Ishikawa (cell line): Measurements from ENCODE around the gene ATP8A2.

Experiments used
- CEBPB ChIP-seq: IDR thresholded peaks from 2 replicates; pipeline ENCODE4 v1.6.1; 2012
- RAD21 ChIP-seq: IDR thresholded peaks from 2 replicates; pipeline ENCODE4 v1.6.1; 2012; ENCODE audit warnings: low read depth
- REST ChIP-seq: IDR thresholded peaks from 2 replicates; pipeline ENCODE4 v1.6.1; 2012; ENCODE audit warnings: low read depth, mild to moderate bottlenecking
- TCF12 ChIP-seq: IDR thresholded peaks from 2 replicates; pipeline ENCODE4 v1.6.1; 2012; ENCODE audit warnings: low read depth
- TEAD4 ChIP-seq: IDR thresholded peaks from 2 replicates; pipeline ENCODE4 v1.6.1; 2012
- YY1 ChIP-seq: IDR thresholded peaks from 2 replicates; pipeline ENCODE4 v1.6.1; 2012; ENCODE audit warnings: low read depth

GRCh38 chr13:25351404-25351803 lies 20.4 kb upstream of the ATP8A2 start:
- TF ChIP-seq RAD21 (no peak), CEBPB (no peak), YY1 (no peak), TEAD4 (no peak), REST (no peak), TCF12 (no peak)
